GM23338 (cell line): ENCODE measurements around the gene EXOC3. TPM values are rescaled to one million over a fixed set of nuclear protein-coding genes. Genes with fewer than 3 reads are reported as not detected.
A peak's percentile ranks its signal among the peaks of the same experiment; 100 is the strongest.

Experiments
- ATAC-seq: fragments of 200-7000 bp; cut with Tn5 transposase; 3 replicates; pipeline ENCODE4 v1.9.1; 2020
- DNase-seq: peaks from one replicate; pipeline ENCODE4 v3.0.0-alpha.2; 2015; ENCODE audit warnings: low spot score
- H2AFZ ChIP-seq: fragments of 200-600 bp; sonication (generic); 2 replicates; pipeline ENCODE4 v1.8.0; 2016; ENCODE audit warnings: antibody characterized with exemption, mild to moderate bottlenecking, moderate library complexity
- H3F3A ChIP-seq: fragments of 200-600 bp; sonication (generic); replicated peaks from 2 replicates; pipeline ENCODE4 v1.8.0; 2017; ENCODE audit warnings: antibody characterized with exemption, mixed run types, low read depth
- H3K27ac ChIP-seq: fragments of 200-600 bp; sonication (generic); 2 replicates; pipeline ENCODE4 v1.6.1; 2016; ENCODE audit warnings: low read depth
- H3K27me3 ChIP-seq: fragments of 200-600 bp; sonication (generic); 2 replicates; pipeline ENCODE4 v1.8.0; 2016; ENCODE audit warnings: mild to moderate bottlenecking, mixed run types, moderate library complexity; ENCODE audit not compliant: insufficient read depth
- H3K36me3 ChIP-seq: fragments of 200-600 bp; sonication (generic); 2 replicates; pipeline ENCODE4 v1.8.0; 2016; ENCODE audit warnings: mild to moderate bottlenecking; ENCODE audit not compliant: insufficient read depth
- H3K4me1 ChIP-seq: fragments of 200-600 bp; sonication (generic); 2 replicates; pipeline ENCODE4 v1.8.0; 2016; ENCODE audit warnings: mild to moderate bottlenecking, moderate library complexity; ENCODE audit not compliant: insufficient read depth
- H3K4me2 ChIP-seq: fragments of 200-600 bp; sonication (generic); 2 replicates; pipeline ENCODE4 v1.7.1; 2017; ENCODE audit warnings: mixed run types
- H3K4me3 ChIP-seq: fragments of 200-600 bp; sonication (generic); 2 replicates; pipeline ENCODE4 v1.6.1; 2016; ENCODE audit warnings: mixed run types
- H3K79me2 ChIP-seq: fragments of 200-600 bp; sonication (generic); replicated peaks from 2 replicates; pipeline ENCODE4 v1.8.0; 2017; ENCODE audit warnings: mild to moderate bottlenecking; ENCODE audit not compliant: insufficient read depth
- H3K9me2 ChIP-seq: fragments of 200-600 bp; sonication (generic); 2 replicates; pipeline ENCODE4 v1.8.0; 2017; ENCODE audit not compliant: insufficient read depth
- H4K20me1 ChIP-seq: fragments of 200-600 bp; sonication (generic); replicated peaks from 2 replicates; pipeline ENCODE4 v1.8.0; 2017; ENCODE audit warnings: mild to moderate bottlenecking; ENCODE audit not compliant: insufficient read depth
- H3K27ac Mint-ChIP-seq: 2 replicates; pipeline ENCODE4 v1.8.0; 2020; ENCODE audit warnings: inconsistent platforms, mild to moderate bottlenecking, moderate library complexity, mixed read lengths
- H3K27me3 Mint-ChIP-seq: 3 replicates; pipeline ENCODE4 v1.8.0; 2022; ENCODE audit warnings: low read depth, mild to moderate bottlenecking, moderate library complexity, mixed read lengths, inconsistent platforms; ENCODE audit not compliant: insufficient read depth, poor library complexity
- H3K36me3 Mint-ChIP-seq: 3 replicates; pipeline ENCODE4 v1.8.0; 2021; ENCODE audit warnings: low read depth, mild to moderate bottlenecking, inconsistent platforms, moderate library complexity, mixed read lengths
- H3K4me1 Mint-ChIP-seq: 3 replicates; pipeline ENCODE4 v1.8.0; 2020; ENCODE audit warnings: mild to moderate bottlenecking, inconsistent platforms, mixed read lengths
- H3K4me3 Mint-ChIP-seq: 3 replicates; pipeline ENCODE4 v1.8.0; 2021; ENCODE audit warnings: moderate library complexity, mild to moderate bottlenecking, inconsistent platforms, mixed read lengths
- H3K9me3 Mint-ChIP-seq: 3 replicates; pipeline ENCODE4 v1.8.0; 2020; ENCODE audit warnings: moderate library complexity, mild to moderate bottlenecking, inconsistent platforms, mixed read lengths
- CREB1 ChIP-seq: fragments of 250-450 bp; sonication (Bioruptor Pico); IDR thresholded peaks from 2 replicates; pipeline ENCODE4 v1.5.0; 2020; ENCODE audit warnings: low read depth, mild to moderate bottlenecking, moderate library complexity
- CTCF ChIP-seq, 2 experiments: fragments of 200-600 bp in 1 of 2; sonication (generic) in 1 of 2; conservative IDR thresholded peaks; 2 replicates each; pipeline versions ENCODE4 v1.5.1 to v1.6.1; 2016 to 2017; ENCODE audit warnings: antibody characterized with exemption in 2 of 2, low read depth in 2 of 2, mild to moderate bottlenecking in 2 of 2, moderate library complexity in 1 of 2
- EZH2phosphoT487 ChIP-seq: fragments of 200-600 bp; sonication (generic); IDR thresholded peaks from one replicate; pipeline ENCODE4 v1.8.1; 2018; ENCODE audit warnings: antibody characterized with exemption; ENCODE audit not compliant: unreplicated experiment
- REST ChIP-seq: IDR thresholded peaks from one replicate; pipeline ENCODE4 v1.6.1; 2018; ENCODE audit warnings: antibody characterized with exemption; ENCODE audit not compliant: unreplicated experiment
- ZNF462 ChIP-seq: fragments of 250-450 bp; sonication (Bioruptor Pico); IDR thresholded peaks from 2 replicates; pipeline ENCODE4 v1.5.0; 2020; ENCODE audit warnings: mild to moderate bottlenecking, moderate library complexity
- polyA plus RNA-seq: library from polyadenylated mRNA; unstranded; fragments of >200 nt; fragmentation: Nextera tagmentation; extraction: Ambion mirVana; gene quantifications from 2 replicates; pipeline ENCODE4 v1.2.1, GENCODE V29; 2016
- total RNA-seq: library from RNA; depleted of rRNA; stranded (reverse); fragments of >200 nt; shearing (Covaris generic); gene quantifications from 2 replicates; pipeline ENCODE4 v1.2.3, GENCODE V29; 2014

Gene EXOC3
- total and polyA plus RNA-seq, 2 experiments from 2014 or later, result 13.4 to 31.6 TPM

- TF ChIP-seq ZNF462 (CRISPR knock-in tag) (no peak), REST (no peak)
These were observed 7.7 kb upstream of the EXOC3 start (continued) for GRCh38 chr5:435156-435790.

GRCh38 chr5:435961-436640, 6.9 kb upstream of the EXOC3 start:
- Mint-ChIP-seq H3K4me1 (no peaks in the 10 kb centered on the region; the same call in 2 of the 3 replicates), H3K27ac (no peak overlapping the region), H3K4me3 (no peak overlapping the region), H3K27me3 (peaks cover 9% of the 10 kb centered on the region), H3K36me3 (no peaks in the 10 kb centered on the region), H3K9me3 (no peaks in the 10 kb centered on the region)
- Histone ChIP-seq H3K36me3 (no peaks in the 10 kb centered on the region), H3K27ac (no peak overlapping the region), H3K79me2 (no peaks in the 10 kb centered on the region), H4K20me1 (no peaks in the 10 kb centered on the region), H3K9me2 (no peaks in the 10 kb centered on the region), H3K4me3 (no peak overlapping the region), H2AFZ (no peak overlapping the region), H3K27me3 (no peaks in the 10 kb centered on the region), H3K4me2 (no peak overlapping the region), H3F3A (no peaks in the 10 kb centered on the region), H3K4me1 (no peaks in the 10 kb centered on the region)
- peak; percentile 81 for ATAC-seq
- peak; percentile 62 for DNase-seq
- TF ChIP-seq CREB1 (CRISPR knock-in tag) (no peak), EZH2phosphoT487 (no peak), REST (no peak), CTCF (conservative IDR thresholded peaks at IDR 0.05; ENCODE audit: low read depth in 2 of 2) (peak; percentile 47 to 67)
